Measurements from ENCODE around the gene DHX32.

The DHX32 gene

GRCh38 chr10:125846894-125847293 is 34.2 kb downstream of the DHX32 start:
- DNase-seq, result no peak

- DNase-seq, result no peak
Measured at GRCh38 chr10:125845617-125846016, 35.5 kb downstream of the DHX32 start.

DNA sequence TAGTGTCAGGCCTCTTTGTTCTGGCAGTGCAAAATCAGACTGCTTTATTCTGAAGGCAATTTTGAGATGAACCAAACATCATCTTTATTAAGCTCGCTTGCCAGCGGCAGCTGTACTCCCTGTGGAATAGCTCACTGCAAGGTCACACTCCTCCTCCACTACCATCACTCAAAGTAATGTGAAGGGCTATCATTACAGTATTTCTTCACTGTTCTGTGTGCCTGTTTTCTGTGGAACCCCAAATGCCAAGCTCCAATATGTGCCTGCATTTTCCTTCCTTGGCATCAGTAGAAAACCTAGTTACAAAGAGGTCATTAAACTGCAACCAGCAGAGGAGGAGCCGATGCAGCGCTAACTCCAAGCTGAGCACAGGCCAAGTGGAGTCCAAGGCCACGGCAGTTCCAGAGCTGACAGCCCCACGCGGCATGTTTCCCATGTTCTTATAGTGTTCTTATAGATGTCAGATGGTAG is 36.3 kb downstream of the DHX32 start:
- DNase-seq, result no peak

DNA sequence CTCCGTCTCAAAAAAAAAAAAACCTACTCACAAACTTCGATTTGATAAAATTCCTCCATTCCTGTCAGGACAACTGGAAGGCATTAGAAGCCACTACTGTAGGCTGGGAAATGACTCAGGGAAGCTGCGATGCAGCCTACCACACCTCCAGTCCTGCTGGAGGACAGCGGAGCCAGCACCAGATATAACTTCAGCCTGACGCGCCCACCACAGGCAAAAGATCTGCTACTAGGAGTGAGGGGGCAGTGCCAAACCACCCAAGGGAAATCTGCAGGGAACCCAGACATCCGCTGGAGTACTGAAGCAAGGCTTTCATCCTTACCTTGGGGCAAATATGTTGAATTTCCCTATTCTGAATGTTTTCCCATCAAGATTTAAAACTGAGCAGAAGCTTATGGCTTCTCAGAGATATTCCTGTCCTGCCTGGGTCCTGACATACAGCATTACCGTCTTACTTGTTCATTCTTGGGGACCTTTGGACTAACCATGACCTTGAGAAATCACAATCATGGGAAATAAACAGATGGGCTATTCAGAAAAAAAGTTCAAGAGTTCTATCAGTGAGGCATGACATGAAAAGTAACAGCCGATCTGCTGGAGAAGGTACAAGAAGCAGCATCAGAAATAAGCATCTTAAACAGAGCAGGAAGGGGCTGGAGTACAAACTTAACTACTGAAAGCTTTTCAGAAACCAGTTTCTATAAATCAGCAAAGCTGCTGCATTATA is 37.3 kb downstream of the DHX32 start:
- DNase-seq, result no peak

GRCh38 chr10:125840955-125841354 is 40.1 kb downstream of the DHX32 start:
- DNase-seq, result no peak

DNA sequence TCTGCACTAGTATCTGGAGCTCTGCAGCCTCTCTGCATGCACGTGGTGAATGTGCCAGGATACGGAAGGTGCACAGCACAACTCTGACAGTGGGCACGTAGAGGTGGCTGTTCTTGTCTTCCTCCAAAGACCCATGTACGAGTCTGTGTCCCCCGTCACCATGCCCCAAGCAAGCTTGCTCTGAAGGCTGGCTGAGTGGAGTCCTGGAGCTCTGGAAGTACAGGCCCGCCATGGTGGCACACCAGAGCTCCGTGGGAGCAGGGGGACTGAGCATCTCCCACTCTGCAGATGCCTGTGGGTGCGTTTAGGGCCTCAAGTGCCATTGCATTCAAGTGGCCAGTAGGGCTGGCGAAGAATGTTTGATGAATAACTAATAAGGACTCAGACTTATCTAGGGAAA is 40.7 kb downstream of the DHX32 start:
- no peak for DNase-seq

- DNase-seq, result no peak
Measured at GRCh38 chr10:125838802-125839575, 42.1 kb downstream of the DHX32 start.

DNA sequence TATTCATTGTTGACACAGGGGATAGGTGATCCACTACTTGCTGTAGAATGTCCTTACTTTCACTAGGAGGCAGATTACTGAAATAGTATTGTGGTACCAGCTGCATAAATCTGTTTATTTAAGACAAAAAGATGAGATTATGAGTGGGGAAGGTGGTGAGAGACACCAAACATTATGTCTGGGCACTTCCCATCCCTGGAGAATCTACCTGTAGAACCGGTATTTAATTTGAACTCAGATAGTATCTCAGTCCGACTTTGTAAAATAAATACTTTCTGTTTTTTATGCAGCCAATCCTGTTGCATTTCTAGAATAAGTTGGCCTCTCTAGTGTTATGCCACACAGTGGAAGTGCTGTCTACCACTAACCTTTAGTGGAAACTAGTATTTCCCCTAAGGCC is 44.3 kb downstream of the DHX32 start:
- no peak for DNase-seq

- DNase-seq, result no peak
Measured at GRCh38 chr10:125828311-125828710, 52.8 kb downstream of the DHX32 start.

DNA sequence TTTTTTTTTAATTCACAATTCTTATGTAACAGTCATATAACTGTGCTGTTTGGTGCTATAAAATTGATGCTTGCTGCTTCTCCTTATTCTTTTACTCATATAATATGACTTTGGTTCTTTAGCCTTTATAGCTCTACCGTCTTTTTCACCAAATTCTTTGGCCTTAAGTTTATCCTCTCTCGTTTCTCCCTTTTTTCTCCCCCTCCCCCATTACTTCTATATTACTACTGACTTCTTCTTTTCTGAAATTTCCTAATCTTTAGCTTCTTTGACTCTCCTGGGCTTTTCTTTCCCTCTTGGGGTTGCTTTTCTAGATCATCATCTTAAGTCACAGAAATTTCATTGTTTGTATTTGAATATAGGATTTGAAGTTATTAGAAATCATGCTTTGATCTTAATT is 54.0 kb downstream of the DHX32 start:
- DNase-seq, result no peak

DNA sequence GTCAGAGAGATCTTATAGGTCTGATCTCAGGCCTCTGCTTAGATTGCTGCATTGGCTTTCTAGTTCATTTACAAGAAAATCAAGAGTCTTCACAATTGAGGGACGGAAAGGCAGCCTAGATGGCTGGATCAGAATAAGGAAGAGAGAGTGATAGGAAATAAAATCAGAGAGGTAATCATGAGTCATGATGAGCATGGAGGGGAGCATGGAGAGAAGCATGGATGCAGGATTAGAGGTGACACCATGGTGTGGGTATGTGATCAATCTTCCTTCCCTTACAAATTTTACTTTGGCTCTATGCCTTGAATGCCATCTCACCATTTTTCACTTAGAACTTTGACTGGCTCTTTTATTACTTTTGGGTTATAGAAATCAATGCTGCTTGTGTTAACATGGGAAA is 56.4 kb downstream of the DHX32 start:
- no peak for DNase-seq

- DNase-seq, result peak in 1 of 2 donors; percentile 1
Measured at GRCh38 chr10:125823663-125824251, 57.3 kb downstream of the DHX32 start.

DNA sequence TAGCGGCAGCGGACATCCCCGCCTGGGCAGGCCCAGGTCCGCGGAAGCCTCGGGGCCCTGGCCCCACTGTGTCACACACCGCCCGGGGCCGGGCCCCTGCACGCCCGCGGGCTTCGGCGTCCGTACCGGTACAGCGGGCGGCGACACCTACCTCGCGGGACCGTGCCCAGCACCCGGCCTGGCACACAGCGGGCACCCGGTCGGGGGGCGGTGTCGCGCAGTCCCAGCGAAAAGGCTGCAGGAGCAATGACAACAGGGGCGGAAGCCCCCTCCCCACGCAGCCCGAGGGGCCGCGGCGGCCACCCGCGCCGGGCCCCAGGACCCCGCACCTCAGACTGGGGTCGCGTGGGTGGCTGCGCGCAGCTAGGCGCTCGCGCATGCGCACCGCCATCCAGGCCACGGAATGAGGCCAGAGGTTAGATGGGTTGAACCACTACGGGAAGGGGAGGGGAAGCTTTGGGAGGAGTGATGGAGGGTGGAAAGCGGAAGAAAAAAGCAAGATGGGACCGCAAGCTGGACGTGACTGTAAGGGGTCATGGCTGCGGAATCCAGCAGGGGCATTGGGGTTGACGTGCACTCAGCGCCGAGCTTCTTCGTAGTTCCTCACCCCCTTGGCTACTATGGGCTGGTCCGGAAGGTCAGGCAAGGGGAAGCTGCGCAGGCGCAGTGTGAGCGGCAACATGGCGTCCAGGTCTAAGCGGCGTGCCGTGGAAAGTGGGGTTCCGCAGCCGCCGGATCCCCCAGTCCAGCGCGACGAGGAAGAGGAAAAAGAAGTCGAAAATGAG is 58.0 kb downstream of the DHX32 start, which contains the start of the genes BCCIP and UROS:
BCCIP (plus strand) TSS at position 669 of the 785 bp plus-strand sequence; CDS start at position 681, 12 bp downstream.
UROS (minus strand) TSS at position 381 of the 785 bp plus-strand sequence. CDS start 6,759 bp downstream, outside the sequence.
- DNase-seq, result peak; percentile 91 to 92

DNA sequence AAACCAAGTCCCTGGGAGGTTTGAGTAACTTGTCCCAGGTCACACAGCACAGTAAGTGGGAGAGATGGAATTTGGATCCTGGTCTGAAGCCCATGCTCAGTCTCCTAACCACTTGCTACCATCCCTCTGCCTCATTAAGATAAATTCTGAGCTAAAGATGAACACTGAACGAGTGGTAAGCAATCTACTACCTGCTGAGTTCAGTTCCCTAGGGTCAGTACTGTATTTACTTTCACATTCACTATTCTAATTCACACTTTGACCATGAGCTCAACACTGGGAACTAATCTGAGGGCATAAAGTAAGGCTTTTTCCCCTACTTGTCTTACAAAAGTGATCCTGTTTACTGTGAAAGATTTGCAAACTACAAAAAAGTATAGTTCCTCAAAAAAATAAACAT is 60.4 kb downstream of the DHX32 start:
- no peak for DNase-seq

- DNase-seq, result no peak
Measured at GRCh38 chr10:125817337-125817946, 63.6 kb downstream of the DHX32 start.

DNA sequence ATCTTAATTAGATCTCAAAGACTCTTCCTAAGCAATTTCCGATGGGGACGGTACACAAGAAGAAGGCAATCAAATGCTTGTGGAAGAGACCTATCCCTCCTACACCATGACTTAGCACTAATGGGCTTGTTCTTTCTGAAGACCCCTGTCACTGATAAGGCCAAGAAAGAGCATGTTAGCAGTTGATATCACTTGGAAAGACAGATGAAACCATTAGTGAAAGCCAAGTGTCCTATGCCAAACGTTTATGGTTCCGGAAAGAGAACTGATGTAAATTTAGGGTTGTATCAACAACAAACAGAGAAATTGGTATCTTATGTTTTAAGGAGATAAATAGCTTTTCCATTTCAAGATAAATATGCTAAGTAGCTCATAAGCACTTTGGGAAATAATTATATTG is 64.5 kb downstream of the DHX32 start:
- DNase-seq, result no peak

- DNase-seq, result no peak
Measured at GRCh38 chr10:125815764-125816163, 65.3 kb downstream of the DHX32 start.

DNA sequence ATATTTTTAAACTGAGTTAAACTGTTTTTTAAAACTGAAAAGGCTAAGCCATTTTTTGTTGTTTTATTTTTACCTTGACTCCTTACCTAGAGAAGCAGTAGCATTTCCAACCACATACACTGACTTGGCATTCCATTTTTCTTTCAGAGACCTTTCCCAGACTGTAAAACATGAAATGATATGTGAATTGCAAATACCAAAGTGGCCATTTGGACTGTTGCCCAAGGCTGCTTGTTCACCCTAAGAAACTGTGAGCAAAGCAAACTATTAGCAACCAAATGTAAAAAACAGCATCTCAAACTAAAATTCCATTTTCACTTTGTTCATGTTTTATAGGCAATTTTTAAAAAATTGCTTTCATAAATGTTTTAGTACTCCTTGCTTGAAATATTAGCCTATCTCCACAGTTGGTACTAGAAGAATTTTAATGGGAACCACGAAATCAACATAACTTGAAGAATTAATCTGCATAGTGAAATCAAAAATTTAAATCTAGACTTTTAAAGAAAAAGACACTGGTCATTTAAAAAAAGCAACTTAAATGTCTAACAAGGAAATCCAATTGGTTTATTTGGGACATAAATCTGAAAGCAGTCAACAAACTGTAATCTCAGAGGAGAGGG is 68.9 kb downstream of the DHX32 start:
- DNase-seq, result no peak

GRCh38 chr10:125811251-125811650 is 69.8 kb downstream of the DHX32 start:
- DNase-seq, result no peak

DNA sequence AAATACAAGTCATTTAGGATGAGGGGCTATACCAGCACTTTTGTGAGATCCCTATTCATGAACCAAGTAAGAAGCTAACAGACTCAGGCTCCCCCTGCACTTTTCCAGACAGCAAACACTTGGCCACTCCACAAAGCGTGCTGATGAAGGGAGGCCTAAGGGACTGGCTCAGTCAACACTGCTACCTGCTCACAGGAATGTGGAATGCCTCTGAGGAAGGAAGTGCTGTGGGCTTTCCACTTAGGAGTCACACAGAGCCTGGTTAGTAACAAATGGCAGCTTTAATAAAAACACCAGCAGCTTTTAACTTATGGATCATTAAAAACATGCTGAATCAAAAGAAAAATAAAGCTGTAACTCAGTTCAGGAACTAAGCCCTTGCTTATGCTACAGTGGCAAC is 73.0 kb downstream of the DHX32 start:
- DNase-seq, result no peak

DNA sequence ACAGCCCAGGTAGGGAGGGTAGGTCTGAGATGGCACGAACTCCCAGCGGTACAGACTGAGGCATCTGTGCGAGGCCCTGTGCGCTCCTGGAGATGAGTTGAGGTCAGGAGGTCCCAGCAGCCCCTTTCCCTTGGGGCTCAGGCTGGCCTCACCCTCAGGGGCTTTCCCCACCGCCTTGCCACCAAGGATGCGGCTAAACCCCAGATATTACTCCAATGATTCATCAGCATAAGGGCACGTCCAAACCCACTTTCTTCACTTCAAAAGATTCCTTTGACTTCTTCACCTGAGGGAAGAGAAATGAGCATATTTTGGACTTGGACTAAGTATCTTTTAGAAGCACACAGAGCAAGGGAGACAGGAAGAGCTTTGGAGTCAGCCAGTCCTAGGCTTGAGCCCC is 78.4 kb downstream of the DHX32 start:
- DNase-seq, result no peak

DNA sequence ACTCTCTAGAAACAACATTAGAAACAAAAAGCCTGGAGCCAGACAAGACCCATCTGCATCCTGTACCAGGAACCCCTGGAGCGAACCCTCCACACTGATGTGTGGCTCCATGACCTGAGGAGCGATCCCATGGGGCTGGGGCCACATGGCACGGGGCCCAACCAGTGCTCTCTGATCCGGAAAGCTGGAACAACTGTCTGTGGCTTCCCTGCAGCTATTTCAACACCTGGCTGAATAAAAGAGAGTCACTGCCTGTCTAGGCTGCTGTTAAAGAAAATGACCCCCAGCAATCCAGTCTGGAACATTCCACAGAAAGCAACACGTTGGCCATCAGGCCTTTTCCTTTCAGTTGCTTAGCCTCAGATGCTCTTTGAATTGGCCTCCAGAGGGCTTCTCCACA is 79.0 kb downstream of the DHX32 start:
- DNase-seq, result no peak

Measured in CD4-positive, alpha-beta T cell treated with Interferon alpha-2 for 1 hour (primary cell).